Measurements from ENCODE around the gene NR5A2.

DNA sequence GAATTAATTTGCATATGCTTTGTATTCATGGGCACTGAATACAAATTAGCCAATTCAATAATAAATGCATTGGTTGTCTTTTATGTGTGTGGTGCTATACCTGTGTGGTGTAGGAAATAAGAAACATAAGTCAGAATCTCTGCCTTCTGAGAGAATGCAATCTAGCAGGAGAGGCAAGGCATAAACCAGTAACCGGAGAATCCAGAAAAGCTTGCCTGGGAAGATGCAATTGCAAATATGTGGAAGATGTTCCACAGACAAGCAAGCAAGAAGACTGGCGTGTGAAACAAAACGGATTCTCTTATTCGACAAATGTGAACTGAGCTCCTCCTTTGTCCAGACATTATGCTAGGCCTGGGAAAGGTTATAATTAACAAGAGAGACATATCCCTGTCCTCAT lies 134.3 kb downstream of the NR5A2 start:
- TF ChIP-seq POLR2AphosphoS5 (IDR thresholded peaks at IDR 0.05) (no peak), POLR2A (IDR thresholded peaks at IDR 0.05) (no peak)
